Measurements from ENCODE around the gene ANKRD13D.

Gene ANKRD13D

GRCh38 chr11:67332081-67332691 lies 43.1 kb downstream of the ANKRD13D start:
- DNase-seq = no peak

- no peak for DNase-seq
Observed at GRCh38 chr11:67337257-67337656, 48.2 kb downstream of the ANKRD13D start.

- DNase-seq = no peak
Observed at GRCh38 chr11:67344264-67344663, 55.2 kb downstream of the ANKRD13D start.

GRCh38 chr11:67345247-67345919 lies 56.3 kb downstream of the ANKRD13D start:
- no peak for DNase-seq

- no peak for DNase-seq
Observed at GRCh38 chr11:67345920-67346819, 57.1 kb downstream of the ANKRD13D start.

GRCh38 chr11:67347964-67348749 lies 59.1 kb downstream of the ANKRD13D start:
- DNase-seq = no peak

GRCh38 chr11:67349036-67349435 lies 59.9 kb downstream of the ANKRD13D start:
- DNase-seq = no peak

- DNase-seq = no peak
Observed at GRCh38 chr11:67349457-67349856, 60.4 kb downstream of the ANKRD13D start.

- no peak for DNase-seq
Observed at GRCh38 chr11:67349928-67350465, 60.9 kb downstream of the ANKRD13D start.

- DNase-seq = peak; percentile 56
Observed at GRCh38 chr11:67351275-67352005, 62.3 kb downstream of the ANKRD13D start.

Measured in stimulated activated CD4-positive, alpha-beta T cell treated with anti-CD3 and anti-CD28 coated beads, Interleukin-1b, Interleukin-23, amount 100 ng/mL, for 48 hours (primary cell).